Transverse colon (tissue), 3 donors: ENCODE results near the gene ACSL6.

ENCODE experiments used
- CTCF ChIP-seq, 5 experiments: fragments of 200-600 bp in 3 of 5; fragments of 450-650 bp in 2 of 5; sonication (generic) in 3 of 5; IDR thresholded peaks; 1 replicate in 2 of 5; 2 replicates in 3 of 5; pipeline ENCODE4 v1.5.1; 2016 to 2017; ENCODE audit warnings: antibody characterized with exemption in 5 of 5, inconsistent platforms in 3 of 5, mild to moderate bottlenecking in 2 of 5, moderate library complexity in 1 of 5
- POLR2A ChIP-seq: fragments of 450-650 bp; IDR thresholded peaks from one replicate; pipeline ENCODE4 v1.6.1; 2016; ENCODE audit warnings: antibody characterized with exemption, mild to moderate bottlenecking, moderate library complexity

GRCh38 chr5:131976414-131977211 lies 34.8 kb downstream of the ACSL6 start:
- TF ChIP-seq CTCF (IDR thresholded peaks at IDR 0.05) (no peak), POLR2A (no peak)
